Measurements from ENCODE around the gene TMC3.
"Not testable (repeated sequence)": the region's sequence is repeated elsewhere in the genome, so short reads cannot be mapped to it uniquely, and the experiment has no call there.

Gene TMC3

GRCh38 chr15:81347910-81348309, 26.1 kb downstream of the TMC3 start:
- DNase-seq (ENCODE audit: low read depth in 4 of 4, low spot score in 1 of 4): no peak

- DNase-seq (ENCODE audit: low read depth in 4 of 4, low spot score in 1 of 4): no peak
Observed at GRCh38 chr15:81346611-81347010, 27.4 kb downstream of the TMC3 start.

GRCh38 chr15:81343371-81343770, 30.6 kb downstream of the TMC3 start:
- no peak for DNase-seq (ENCODE audit: low read depth in 4 of 4, low spot score in 1 of 4)

GRCh38 chr15:81341351-81341750, 32.7 kb downstream of the TMC3 start:
- no peak for DNase-seq (ENCODE audit: low read depth in 4 of 4, low spot score in 1 of 4)

- DNase-seq (ENCODE audit: low read depth in 4 of 4, low spot score in 1 of 4): no peak
Observed at GRCh38 chr15:81339851-81340250, 34.2 kb downstream of the TMC3 start.

- DNase-seq (ENCODE audit: low read depth in 4 of 4, low spot score in 1 of 4): no peak
Observed at GRCh38 chr15:81339321-81339720, 34.7 kb downstream of the TMC3 start.

GRCh38 chr15:81338170-81339007, 35.6 kb downstream of the TMC3 start:
- no peak for DNase-seq (ENCODE audit: low read depth in 4 of 4, low spot score in 1 of 4)

- DNase-seq (ENCODE audit: low read depth in 4 of 4, low spot score in 1 of 4): no peak
Observed at GRCh38 chr15:81337713-81338157, 36.3 kb downstream of the TMC3 start.

- no peak for DNase-seq (ENCODE audit: low read depth in 4 of 4, low spot score in 1 of 4)
Observed at GRCh38 chr15:81337241-81337640, 36.8 kb downstream of the TMC3 start.

- DNase-seq (ENCODE audit: low read depth in 4 of 4, low spot score in 1 of 4): no peak
Observed at GRCh38 chr15:81336568-81336967, 37.4 kb downstream of the TMC3 start.

- DNase-seq (ENCODE audit: low read depth in 4 of 4, low spot score in 1 of 4): no peak
Observed at GRCh38 chr15:81335631-81336030, 38.4 kb downstream of the TMC3 start.

GRCh38 chr15:81334768-81335435, 39.1 kb downstream of the TMC3 start:
- DNase-seq (ENCODE audit: low read depth in 4 of 4, low spot score in 1 of 4): no peak

GRCh38 chr15:81333363-81333762, 40.6 kb downstream of the TMC3 start:
- DNase-seq (ENCODE audit: low read depth in 4 of 4, low spot score in 1 of 4): no peak

- no peak for DNase-seq (ENCODE audit: low read depth in 4 of 4, low spot score in 1 of 4)
Observed at GRCh38 chr15:81332326-81332725, 41.7 kb downstream of the TMC3 start.

- DNase-seq (ENCODE audit: low read depth in 4 of 4, low spot score in 1 of 4): no peak
Observed at GRCh38 chr15:81331600-81331999, 42.4 kb downstream of the TMC3 start.

- not testable (repeated sequence) for DNase-seq (ENCODE audit: low read depth in 4 of 4, low spot score in 1 of 4)
Observed at GRCh38 chr15:81331141-81331540, 42.9 kb downstream of the TMC3 start.

- DNase-seq (ENCODE audit: low read depth in 4 of 4, low spot score in 1 of 4): no peak
Observed at GRCh38 chr15:81330366-81331090, 43.5 kb downstream of the TMC3 start.

GRCh38 chr15:81329446-81329845, 44.6 kb downstream of the TMC3 start:
- no peak for DNase-seq (ENCODE audit: low read depth in 4 of 4, low spot score in 1 of 4)

GRCh38 chr15:81327516-81327915, 46.5 kb downstream of the TMC3 start:
- DNase-seq (ENCODE audit: low read depth in 4 of 4, low spot score in 1 of 4): no peak

GRCh38 chr15:81326466-81327212, 47.4 kb downstream of the TMC3 start:
- no peak for DNase-seq (ENCODE audit: low read depth in 4 of 4, low spot score in 1 of 4)
